IPS-18a (cell line): ENCODE data around the gene IFFO2.

Experiments used
- H3K27ac ChIP-seq: one replicate; pipeline ENCODE4 v1.5.1; 2013; ENCODE audit warnings: low read length
- H3K27me3 ChIP-seq: one replicate; pipeline ENCODE4 v1.6.1; 2013; ENCODE audit warnings: mild to moderate bottlenecking, low read length; ENCODE audit not compliant: control insufficient read depth, insufficient read depth
- H3K36me3 ChIP-seq: one replicate; pipeline ENCODE4 v1.6.1; 2013; ENCODE audit warnings: low read depth, low read length; ENCODE audit not compliant: control insufficient read depth
- H3K4me1 ChIP-seq: one replicate; pipeline ENCODE4 v1.6.1; 2013; ENCODE audit warnings: low read depth, low read length; ENCODE audit not compliant: control insufficient read depth
- H3K4me3 ChIP-seq: one replicate; pipeline ENCODE4 v1.5.1; 2013; ENCODE audit warnings: low read length
- H3K9ac ChIP-seq: one replicate; pipeline ENCODE4 v1.6.1; 2013; ENCODE audit warnings: mild to moderate bottlenecking, low read length, moderate library complexity
- H3K9me3 ChIP-seq: one replicate; pipeline ENCODE4 v1.6.1; 2013; ENCODE audit warnings: low read depth, low read length; ENCODE audit not compliant: control insufficient read depth

Gene IFFO2

GRCh38 chr1:18861590-18861989 lies 94.9 kb downstream of the IFFO2 start:
- no peak overlapping the region for H3K27ac ChIP-seq
- H3K9me3 ChIP-seq: no peaks in the 10 kb centered on the region
- H3K4me3 ChIP-seq: no peak overlapping the region
- no peaks in the 10 kb centered on the region for H3K36me3 ChIP-seq
- no peak overlapping the region for H3K9ac ChIP-seq
- no peaks in the 10 kb centered on the region for H3K27me3 ChIP-seq
- no peaks in the 10 kb centered on the region for H3K4me1 ChIP-seq

DNA sequence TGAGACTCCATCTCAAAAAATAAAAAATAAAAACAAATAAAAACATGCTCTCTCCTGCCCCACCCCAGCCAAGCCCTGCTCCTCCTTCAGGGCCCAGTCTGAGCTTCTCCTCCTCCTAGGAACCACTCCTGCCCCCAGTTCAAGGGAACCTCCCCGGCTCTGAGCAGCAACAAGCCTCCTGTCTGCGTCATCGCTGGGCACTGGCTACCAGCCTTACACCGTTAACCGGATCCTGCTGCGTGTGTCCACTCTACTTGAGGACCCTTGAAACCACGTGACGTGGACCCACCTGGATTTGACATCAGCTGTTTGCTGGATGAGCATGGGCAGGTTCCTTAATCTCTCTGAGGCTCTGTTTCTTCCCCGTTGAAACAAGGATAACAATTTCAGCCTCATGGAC lies 95.4 kb downstream of the IFFO2 start:
- no peaks in the 10 kb centered on the region for H3K4me1 ChIP-seq
- no peaks in the 10 kb centered on the region for H3K9me3 ChIP-seq
- H3K27ac ChIP-seq: no peak overlapping the region
- no peak overlapping the region for H3K4me3 ChIP-seq
- H3K27me3 ChIP-seq: no peaks in the 10 kb centered on the region
- no peak overlapping the region for H3K9ac ChIP-seq
- H3K36me3 ChIP-seq: no peaks in the 10 kb centered on the region

DNA sequence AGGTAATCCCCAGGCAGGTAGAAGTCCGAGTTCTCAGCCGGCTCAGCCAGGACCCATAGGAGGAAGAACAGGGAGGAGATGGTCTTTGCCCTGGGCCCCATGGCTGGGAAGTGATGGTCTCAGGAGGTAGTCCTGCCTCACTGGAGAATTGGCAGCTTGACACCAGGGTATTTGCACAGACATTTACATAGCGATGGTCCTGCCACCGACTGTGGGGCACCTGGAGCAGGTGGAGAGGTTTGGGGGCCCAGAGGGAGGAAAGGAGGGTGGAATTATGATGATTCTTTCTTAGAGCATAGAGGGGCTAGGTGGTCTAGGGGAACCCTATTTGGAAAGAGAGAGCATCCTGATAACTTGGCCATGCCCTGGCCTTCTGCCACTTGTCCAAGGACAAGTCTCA lies 96.9 kb downstream of the IFFO2 start, which contains the start of gene TAS1R2:
Gene TAS1R2, minus strand, starts transcription at position 101 of the 400 bp plus-strand sequence. Its CDS starts 0 bp downstream, at position 101.
- Histone ChIP-seq H3K4me1 (no peaks in the 10 kb centered on the region), H3K36me3 (no peaks in the 10 kb centered on the region), H3K4me3 (no peak within 1 kb of the TSS), H3K9me3 (no peaks in the 10 kb centered on the region), H3K27me3 (no peaks in the 10 kb centered on the region), H3K27ac (no peak within 1 kb of the TSS), H3K9ac (no peak within 1 kb of the TSS)

- H3K4me3 ChIP-seq: no peak overlapping the region
- H3K36me3 ChIP-seq: no peaks in the 10 kb centered on the region
- no peaks in the 10 kb centered on the region for H3K9me3 ChIP-seq
- H3K27me3 ChIP-seq: no peaks in the 10 kb centered on the region
- no peaks in the 10 kb centered on the region for H3K4me1 ChIP-seq
- no peak overlapping the region for H3K9ac ChIP-seq
- no peak overlapping the region for H3K27ac ChIP-seq
These were observed 98.3 kb downstream of the IFFO2 start for GRCh38 chr1:18858070-18858688.

DNA sequence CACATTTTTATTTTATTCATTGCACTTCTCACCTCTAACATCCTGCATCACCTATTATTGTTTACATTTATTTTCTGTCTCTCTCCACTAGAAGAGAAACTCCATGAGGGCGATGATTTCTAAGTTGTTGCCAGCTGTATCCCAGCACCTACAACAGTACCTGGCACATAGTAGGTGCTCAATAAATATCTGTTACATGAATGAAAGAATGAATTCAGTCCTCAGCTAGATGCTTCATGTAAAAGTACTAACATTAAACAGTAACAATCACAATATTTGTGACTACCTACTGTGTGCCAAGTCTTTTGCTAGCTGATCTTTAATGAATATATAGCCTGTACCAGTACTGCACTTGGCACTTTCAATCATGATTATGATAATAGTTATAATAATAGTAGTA lies 100.0 kb downstream of the IFFO2 start:
- Histone ChIP-seq H3K36me3 (no peaks in the 10 kb centered on the region), H3K4me3 (no peak overlapping the region), H3K4me1 (no peaks in the 10 kb centered on the region), H3K27me3 (peaks cover 3% of the 10 kb centered on the region), H3K9me3 (no peaks in the 10 kb centered on the region), H3K9ac (no peak overlapping the region), H3K27ac (no peak overlapping the region)

DNA sequence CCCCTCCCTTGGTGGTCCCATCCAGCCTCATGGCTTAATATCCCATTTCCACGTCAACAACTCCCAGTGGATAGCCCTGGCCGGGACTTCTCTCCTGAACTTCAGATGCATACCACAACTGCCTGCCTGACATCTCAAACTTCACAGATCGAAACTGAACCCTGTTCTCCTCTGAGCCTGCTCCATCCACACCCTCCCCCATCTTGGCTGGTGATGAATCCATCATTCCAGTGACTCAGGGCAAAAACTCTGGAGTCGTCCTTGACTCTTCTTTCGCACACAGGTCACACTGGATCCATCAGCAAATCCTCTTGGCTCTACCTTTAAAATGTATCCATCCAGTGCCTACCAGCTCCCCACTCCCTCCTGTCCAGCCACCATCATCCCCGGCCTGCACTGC lies 100.9 kb downstream of the IFFO2 start:
- no peaks in the 10 kb centered on the region for H3K4me1 ChIP-seq
- H3K27me3 ChIP-seq: peaks cover 3% of the 10 kb centered on the region

GRCh38 chr1:18854331-18855025 lies 102.0 kb downstream of the IFFO2 start:
- Histone ChIP-seq H3K4me1 (no peaks in the 10 kb centered on the region), H3K9me3 (no peaks in the 10 kb centered on the region), H3K9ac (no peak overlapping the region), H3K27ac (no peak overlapping the region), H3K36me3 (no peaks in the 10 kb centered on the region), H3K27me3 (peaks cover 3% of the 10 kb centered on the region), H3K4me3 (no peak overlapping the region)

More for the DNA sequence above, 100.9 kb downstream of the IFFO2 start:
- Histone ChIP-seq H3K27ac (no peak overlapping the region), H3K36me3 (no peaks in the 10 kb centered on the region), H3K9ac (no peak overlapping the region), H3K9me3 (no peaks in the 10 kb centered on the region), H3K4me3 (no peak overlapping the region)
